Smooth muscle cell of bladder (primary cell): ENCODE data around the gene TMEM131L. TPM values are rescaled to one million over a fixed set of nuclear protein-coding genes. Genes with fewer than 3 reads are reported as not detected.

ENCODE experiments used
- total RNA-seq: library from RNA; depleted of rRNA; stranded (reverse); fragments of >200 nt; gene quantifications from 2 replicates; pipeline ENCODE4 v1.2.3, GENCODE V29; 2014

TMEM131L gene
- total RNA-seq, result 4.2 and 4.8 TPM in 2 replicates

GRCh38 chr4:153466081-153466948, at the start of gene TMEM131L:
TMEM131L (plus strand) TSS chr4:153466360; CDS start chr4:153466398, 38 bp downstream.

DNA sequence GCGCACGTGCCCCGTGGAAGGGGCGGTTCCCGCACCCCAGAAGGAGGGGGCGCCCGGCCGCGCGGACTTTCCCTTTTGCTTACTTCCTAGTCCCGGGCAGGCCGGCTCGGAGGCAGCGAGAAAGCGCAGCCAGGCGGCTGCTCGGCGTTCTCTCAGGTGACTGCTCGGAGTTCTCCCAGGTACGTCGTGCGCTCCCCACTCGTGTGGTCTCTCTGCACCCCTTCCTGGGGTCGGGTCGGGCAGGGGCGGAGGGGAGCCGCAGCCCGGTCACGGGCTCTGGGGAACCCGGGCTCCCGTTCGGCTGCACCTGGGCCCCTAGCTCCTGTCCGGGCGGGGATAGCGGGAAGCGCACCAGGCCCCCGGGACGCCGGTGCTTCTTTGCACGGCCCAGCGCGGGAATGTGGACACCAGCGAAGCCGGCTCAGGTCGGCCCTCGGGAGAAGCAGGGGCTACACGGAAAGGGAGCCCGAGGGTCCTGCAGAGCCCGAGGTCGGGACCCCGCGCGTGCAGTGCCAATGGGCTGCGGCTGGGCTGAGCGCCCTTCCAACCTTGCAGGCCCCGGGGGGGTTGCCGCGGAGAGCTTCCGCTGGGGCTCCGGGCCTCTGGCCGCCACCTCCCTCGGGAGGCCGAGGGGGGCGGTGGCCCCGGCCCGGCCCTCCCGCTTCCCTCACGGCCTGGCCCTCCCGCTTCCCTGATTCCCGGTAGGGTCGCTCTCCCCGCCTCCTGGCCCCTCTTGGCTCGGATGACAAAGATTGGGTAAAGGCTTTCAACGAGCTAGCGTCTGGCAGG, 218.2 kb downstream of the TMEM131L start, which contains the start of gene TLR2:
TLR2 (plus strand) TSS at position 99 of the 789 bp plus-strand sequence. CDS start 18,628 bp downstream, outside the sequence.

Other genes starting within 250 kb of the TMEM131L start
- 3.1 TPM in 2 replicates for gene MND1, start 121.7 kb upstream of the TMEM131L start, total RNA-seq
- 0.28 TPM in 2 replicates for gene TLR2, start 217.9 kb downstream of the TMEM131L start, total RNA-seq